Natural killer cell (primary cell): ENCODE data around the gene NKTR. TPM values are rescaled to one million over a fixed set of nuclear protein-coding genes. Genes with fewer than 3 reads are reported as not detected.
"Not testable (repeated sequence)": the region's sequence is repeated elsewhere in the genome, so short reads cannot be mapped to it uniquely, and the experiment has no call there.

ENCODE experiments used
- ATAC-seq, 3 donors: fragments of 150-1000 bp in 2 of 3; fragments of 200-7000 bp in 1 of 3; cut with Tn5 transposase; 1 replicate in 1 of 3; 2 replicates in 2 of 3; pipeline ENCODE4 v1.10.0; 2021; ENCODE audit warnings: mild to moderate bottlenecking in 2 of 3, moderate library complexity in 2 of 3
- DNase-seq, 2 donors: peaks; one replicate each; pipeline versions ENCODE4 v3.0.0 to v3.0.0-alpha.2; 2013 to 2021; ENCODE audit warnings: mixed read lengths in 1 of 2
- H3K27ac ChIP-seq: one replicate; pipeline ENCODE4 v1.5.1; 2013; ENCODE audit warnings: mild to moderate bottlenecking, low read length
- H3K27me3 ChIP-seq: one replicate; pipeline ENCODE4 v1.6.1; 2013; ENCODE audit warnings: low read length; ENCODE audit not compliant: control insufficient read depth, insufficient read depth
- H3K36me3 ChIP-seq: one replicate; pipeline ENCODE4 v1.6.1; 2013; ENCODE audit warnings: low read length; ENCODE audit not compliant: control insufficient read depth, insufficient read depth
- H3K4me1 ChIP-seq: one replicate; pipeline ENCODE4 v1.6.1; 2013; ENCODE audit warnings: low read length; ENCODE audit not compliant: control insufficient read depth, insufficient read depth
- H3K4me3 ChIP-seq: one replicate; pipeline ENCODE4 v1.5.1; 2013; ENCODE audit warnings: low read length
- H3K9me3 ChIP-seq: one replicate; pipeline ENCODE4 v1.6.1; 2013; ENCODE audit warnings: low read length; ENCODE audit not compliant: control insufficient read depth, insufficient read depth
- H3K27ac Mint-ChIP-seq, 2 donors: one replicate each; pipeline ENCODE4 v1.8.0; 2022; ENCODE audit warnings: mild to moderate bottlenecking in 2 of 2, mixed read lengths in 2 of 2, moderate library complexity in 1 of 2
- H3K27me3 Mint-ChIP-seq, 2 donors: one replicate each; pipeline ENCODE4 v1.8.0; 2022; ENCODE audit warnings: low read depth in 2 of 2, mixed read lengths in 2 of 2
- H3K36me3 Mint-ChIP-seq: one replicate; pipeline ENCODE4 v1.8.0; 2022; ENCODE audit warnings: mixed read lengths
- H3K4me1 Mint-ChIP-seq, 2 donors: one replicate each; pipeline ENCODE4 v1.8.0; 2022; ENCODE audit warnings: mixed read lengths in 2 of 2
- H3K4me3 Mint-ChIP-seq: one replicate; pipeline ENCODE4 v1.8.0; 2022; ENCODE audit warnings: mild to moderate bottlenecking, moderate library complexity, mixed read lengths
- H3K9me3 Mint-ChIP-seq, 2 donors: one replicate each; pipeline ENCODE4 v1.8.0; 2022; ENCODE audit warnings: mixed read lengths in 2 of 2
- CTCF ChIP-seq: fragments of 200-600 bp; IDR thresholded peaks from one replicate; pipeline ENCODE4 v1.8.0; 2022; ENCODE audit warnings: antibody characterized with exemption
- WGBS: methylation state at CpG from one replicate; pipeline ENCODE4 v1.1.7; 2013; ENCODE audit warnings: missing lambda C conversion rate; ENCODE audit not compliant: insufficient coverage; 5-methylcytosine and 5-hydroxymethylcytosine counted together
- intact Hi-C: fragments of 100-400 bp; cut with micrococcal nuclease; formaldehyde crosslinking; loops from one replicate; pipeline ENCODE4 v1.14.2; 2022
- total RNA-seq, 4 donors: library from RNA; stranded (reverse); fragments of 120-200 nt in 1 of 4; gene quantifications; one replicate each; pipeline versions ENCODE4 v1.2.3 to v1.2.4, GENCODE V29; 2013 to 2022

The NKTR gene
- 100 to 1,000 TPM; 212 to 252 (median 217) TPM for total RNA-seq
- 245 TPM for total RNA-seq (2013)

DNA sequence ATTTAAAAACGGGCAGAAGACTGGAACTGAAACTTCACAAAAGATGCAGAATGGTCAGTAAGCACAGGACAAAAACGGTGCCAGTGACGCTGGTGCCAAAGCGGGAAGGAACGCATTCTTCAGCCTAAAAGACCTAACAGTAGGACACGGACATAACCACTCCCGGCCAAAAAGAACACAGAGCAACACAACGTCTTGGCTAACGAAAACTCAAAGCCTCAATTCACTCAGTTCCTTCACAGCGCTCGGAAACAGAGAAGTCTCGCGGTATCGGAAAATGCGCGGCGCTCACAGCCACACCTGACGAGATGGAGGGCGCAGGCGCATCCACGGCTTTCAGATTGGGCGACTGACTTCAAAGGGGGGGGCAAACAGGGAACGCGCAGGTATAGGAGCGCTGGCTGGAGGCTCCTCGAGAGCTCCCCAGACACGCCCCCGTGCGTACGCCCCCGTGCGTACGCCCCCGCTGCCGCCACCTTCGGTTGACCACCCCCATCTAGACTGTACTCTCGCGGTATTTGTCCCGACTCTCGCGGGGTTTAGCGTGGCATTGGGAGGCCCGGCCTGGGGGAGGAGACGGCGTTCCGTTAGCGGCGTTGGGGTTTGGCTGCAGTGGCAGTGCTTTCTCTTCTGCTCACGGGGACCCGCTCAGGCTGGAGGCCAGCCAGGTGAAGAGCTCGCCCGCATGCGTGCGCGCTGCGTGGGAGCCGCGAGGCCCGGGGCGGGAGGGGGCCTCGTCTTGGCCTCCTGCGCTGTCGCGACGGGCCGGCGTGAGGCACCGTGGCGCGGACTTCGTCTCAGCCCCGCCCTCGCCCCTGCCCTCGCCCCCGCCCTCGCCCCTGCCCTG lies at the start of gene NKTR:
Gene NKTR (plus strand): TSS at position 576 of the 847 bp plus-strand sequence. CDS start 321 bp downstream, outside the sequence.
- no peaks in the 10 kb centered on the region for H3K36me3 Mint-ChIP-seq
- WGBS: under 1% methylated on average over 76 of the region's 76 CpGs
- TF ChIP-seq CTCF: no peak

GRCh38 chr3:42552830-42553229 lies 47.7 kb upstream of the NKTR start:
- peaks cover 13 to 14% of the 10 kb centered on the region in 2 donors for H3K4me1 Mint-ChIP-seq
- ATAC-seq (no peak), DNase-seq (no peak)
- no peaks in the 10 kb centered on the region for H3K9me3 Mint-ChIP-seq
- H3K27ac Mint-ChIP-seq: no peak overlapping the region
- Histone ChIP-seq H3K9me3 (no peaks in the 10 kb centered on the region), H3K27me3 (no peaks in the 10 kb centered on the region), H3K4me3 (no peak overlapping the region), H3K27ac (no peak overlapping the region), H3K36me3 (peaks cover 39% of the 10 kb centered on the region), H3K4me1 (peaks cover 14% of the 10 kb centered on the region)
- TF ChIP-seq CTCF: no peak
- no peaks in the 10 kb centered on the region for H3K27me3 Mint-ChIP-seq
- no peak overlapping the region for H3K4me3 Mint-ChIP-seq
- intact Hi-C loops: no loop called here
- H3K36me3 Mint-ChIP-seq: peaks cover 15% of the 10 kb centered on the region
- WGBS: 83% methylated on average over 1 of the region's 1 CpG

More for the DNA sequence above, at the start of gene NKTR:
- peak within 1 kb of the TSS; percentile 81 for H3K4me3 ChIP-seq
- H3K9me3 ChIP-seq: no peaks in the 10 kb centered on the region
- H3K36me3 ChIP-seq: peaks cover 2% of the 10 kb centered on the region
- H3K4me1 Mint-ChIP-seq: peaks cover 31 to 34% of the 10 kb centered on the region in 2 donors
- DNase-seq (peak; percentile 99), ATAC-seq (peak; percentile 89 to 95 (median 90))
- peak within 1 kb of the TSS; percentile 94 for H3K4me3 Mint-ChIP-seq
- H3K27ac Mint-ChIP-seq: peak within 1 kb of the TSS; percentile 98
- intact Hi-C loops: loop anchor here (1.0 to 5.0 kb wide), 3 partner anchors 10 to 37 kb away; partner anchors contain the start of gene SS18L2
- H3K27me3 Mint-ChIP-seq: no peaks in the 10 kb centered on the region
- peak within 1 kb of the TSS; percentile 92 for H3K27ac ChIP-seq
- H3K9me3 Mint-ChIP-seq: no peaks in the 10 kb centered on the region
- peaks cover 12% of the 10 kb centered on the region for H3K4me1 ChIP-seq
- H3K27me3 ChIP-seq: no peaks in the 10 kb centered on the region

DNA sequence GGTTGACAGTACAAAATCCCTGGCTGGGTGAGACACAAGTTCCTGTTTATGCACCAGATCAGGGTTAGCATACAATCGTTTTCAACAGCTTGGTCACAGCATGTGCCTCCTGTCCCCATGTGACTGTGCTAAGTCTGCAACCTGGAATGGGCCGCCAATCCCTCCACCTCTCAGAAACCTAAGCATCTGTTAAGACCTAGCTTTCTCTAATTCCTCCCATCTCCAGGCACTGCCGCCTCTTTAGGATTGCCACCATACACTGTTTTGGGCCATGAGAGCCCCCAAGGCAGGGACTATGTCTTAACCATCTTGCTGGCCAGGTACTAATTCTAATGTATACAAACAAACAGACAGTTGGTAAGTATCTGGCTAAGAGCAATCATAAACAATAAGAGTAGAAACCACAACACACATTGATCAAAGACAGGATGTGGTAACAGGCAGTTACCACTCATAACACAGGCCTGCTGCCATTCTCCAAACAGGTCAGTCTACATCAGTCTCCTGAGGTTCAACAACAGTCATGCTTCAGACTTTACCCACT lies 44.3 kb upstream of the NKTR start:
- H3K27me3 ChIP-seq: no peaks in the 10 kb centered on the region
- H3K9me3 ChIP-seq: no peaks in the 10 kb centered on the region
- Mint-ChIP-seq H3K4me3 (peak overlapping the region; percentile 31), H3K4me1 (peaks cover 13 to 14% of the 10 kb centered on the region in 2 donors), H3K36me3 (peaks cover 18% of the 10 kb centered on the region), H3K27ac (peak overlapping the region; percentile 47 to 69), H3K9me3 (no peaks in the 10 kb centered on the region), H3K27me3 (no peaks in the 10 kb centered on the region)
- WGBS: 36% methylated on average over 3 of the region's 3 CpGs
- intact Hi-C loops: no loop called here
- peak overlapping the region; percentile 18 for H3K27ac ChIP-seq
- H3K36me3 ChIP-seq: peaks cover 56% of the 10 kb centered on the region
- ATAC-seq (peak; percentile 54 to 69 (median 62)), DNase-seq (peak in 1 of 2 donors; percentile 80)
- TF ChIP-seq CTCF: no peak
- H3K4me3 ChIP-seq: no peak overlapping the region
- peaks cover 14% of the 10 kb centered on the region for H3K4me1 ChIP-seq

- H3K4me1 Mint-ChIP-seq: peaks cover 13 to 14% of the 10 kb centered on the region in 2 donors
- H3K4me3 Mint-ChIP-seq, H3K9me3 ChIP-seq, ATAC-seq, H3K4me3 ChIP-seq, H3K27me3 ChIP-seq, DNase-seq, H3K27ac ChIP-seq, intact Hi-C loops, H3K9me3 Mint-ChIP-seq, H3K27me3 Mint-ChIP-seq: not testable (repeated sequence)
- H3K27ac Mint-ChIP-seq: peak overlapping the region; percentile 23 to 47
- H3K36me3 Mint-ChIP-seq: peaks cover 18% of the 10 kb centered on the region
- Histone ChIP-seq H3K36me3 (peaks cover 62% of the 10 kb centered on the region), H3K4me1 (peaks cover 14% of the 10 kb centered on the region)
- 83% methylated on average over 4 of the region's 6 CpGs for WGBS
Observed at GRCh38 chr3:42556817-42557216, 43.7 kb upstream of the NKTR start.
